B cell (primary cell): ENCODE data around the gene ITGB4. TPM values are rescaled to one million over a fixed set of nuclear protein-coding genes. Genes with fewer than 3 reads are reported as not detected.

Experiments
- ATAC-seq: fragments of 200-7000 bp; cut with Tn5 transposase; one replicate; pipeline ENCODE4 v1.10.0; 2021; ENCODE audit warnings: low read depth, mild to moderate bottlenecking, moderate number of reproducible peaks, moderate library complexity
- CTCF ChIA-PET: fragments of 350-600 bp; sonication (Branson Sonifier 250); formaldehyde crosslinking; loops from one replicate; lab custom pipeline; 2021; ENCODE audit warnings: antibody characterized with exemption, inconsistent platforms; lab: Charles Lee
- POLR2A ChIA-PET: fragments of 350-600 bp; sonication (Branson Sonifier 250); formaldehyde crosslinking; loops from one replicate; lab custom pipeline; 2021; ENCODE audit warnings: antibody characterized with exemption; lab: Charles Lee
- DNase-seq: peaks from one replicate; pipeline ENCODE4 v3.0.0; 2013
- H2AFZ ChIP-seq: 2 replicates; pipeline ENCODE4 v1.6.1; 2012; ENCODE audit warnings: mild to moderate bottlenecking, low read depth, low read length; ENCODE audit not compliant: insufficient read depth, poor library complexity, severe bottlenecking
- H3K27ac ChIP-seq, 2 donors: 1 replicate in 1 of 2; 2 replicates in 1 of 2; pipeline ENCODE4 v1.5.1; 2012 to 2013; ENCODE audit warnings: low read length in 2 of 2, mild to moderate bottlenecking in 2 of 2, moderate library complexity in 1 of 2
- H3K27me3 ChIP-seq, 4 experiments: fragments of 200-600 bp in 1 of 4; sonication (generic) in 1 of 4; replicated peaks in 1 of 4; 1 replicate in 2 of 4; 2 replicates in 2 of 4; pipeline versions ENCODE4 v1.6.1 to v1.7.0; 2013 to 2016; ENCODE audit warnings: low read length in 3 of 4, mild to moderate bottlenecking in 2 of 4, mixed read lengths in 1 of 4, moderate library complexity in 1 of 4; ENCODE audit not compliant: insufficient read depth in 4 of 4, control insufficient read depth in 3 of 4; ENCODE audit errors: control extremely low read depth in 1 of 4
- H3K36me3 ChIP-seq, 2 experiments: replicated peaks in 1 of 2; 1 replicate in 1 of 2; 2 replicates in 1 of 2; pipeline versions ENCODE4 v1.6.1 to v1.7.1; 2013; ENCODE audit warnings: low read length in 1 of 2; ENCODE audit not compliant: insufficient read depth in 2 of 2, control insufficient read depth in 1 of 2; ENCODE audit errors: control extremely low read depth in 1 of 2, extremely low read depth in 1 of 2
- H3K4me1 ChIP-seq, 2 donors: fragments of 200-600 bp in 1 of 2; sonication (generic) in 1 of 2; 1 replicate in 1 of 2; 2 replicates in 1 of 2; pipeline versions ENCODE4 v1.5.1 to v1.6.1; 2013 to 2017; ENCODE audit warnings: low read length in 2 of 2; ENCODE audit not compliant: control insufficient read depth in 2 of 2, insufficient read depth in 2 of 2
- H3K4me2 ChIP-seq: replicated peaks from 2 replicates; pipeline ENCODE3; 2012; ENCODE audit warnings: mild to moderate bottlenecking, low read depth, low read length; ENCODE audit not compliant: poor library complexity, severe bottlenecking
- H3K4me3 ChIP-seq, 5 experiments: fragments of 200-600 bp in 1 of 5; sonication (generic) in 1 of 5; 1 replicate in 3 of 5; 2 replicates in 2 of 5; pipeline versions ENCODE4 v1.5.1 to v1.7.0; 2011 to 2016; ENCODE audit warnings: low read length in 4 of 5, mild to moderate bottlenecking in 4 of 5, low read depth in 2 of 5, control low read depth in 1 of 5, moderate library complexity in 1 of 5; ENCODE audit not compliant: insufficient read depth in 1 of 5; ENCODE audit errors: control extremely low read depth in 1 of 5, extremely low read depth in 1 of 5
- H3K79me2 ChIP-seq: fragments of 200-600 bp; sonication (generic); one replicate; pipeline ENCODE4 v1.6.0; 2016; ENCODE audit warnings: low read length; ENCODE audit not compliant: control insufficient read depth, insufficient read depth
- H3K9ac ChIP-seq: fragments of 200-600 bp; sonication (generic); 2 replicates; pipeline ENCODE4 v1.6.1; 2017; ENCODE audit warnings: mild to moderate bottlenecking, low read length, moderate library complexity
- H3K9me3 ChIP-seq, 3 donors: one replicate each; pipeline versions ENCODE4 v1.6.1 to v1.7.1; 2013; ENCODE audit warnings: low read length in 2 of 3; ENCODE audit not compliant: control insufficient read depth in 2 of 3, insufficient read depth in 1 of 3; ENCODE audit errors: control extremely low read depth in 1 of 3
- H4K20me1 ChIP-seq: 2 replicates; pipeline ENCODE4 v1.6.0; 2012; ENCODE audit warnings: mild to moderate bottlenecking, low read length; ENCODE audit not compliant: insufficient read depth, control insufficient read depth, poor library complexity, severe bottlenecking
- H3K27ac Mint-ChIP-seq: one replicate; pipeline ENCODE4 v1.8.0; 2021; ENCODE audit warnings: mixed read lengths
- H3K27me3 Mint-ChIP-seq: one replicate; pipeline ENCODE4 v1.8.0; 2021; ENCODE audit warnings: mixed read lengths
- H3K4me1 Mint-ChIP-seq: one replicate; pipeline ENCODE4 v1.8.0; 2021; ENCODE audit warnings: mixed read lengths
- H3K4me3 Mint-ChIP-seq: one replicate; pipeline ENCODE4 v1.8.0; 2021; ENCODE audit warnings: mixed read lengths
- H3K9me3 Mint-ChIP-seq: one replicate; pipeline ENCODE4 v1.8.0; 2022; ENCODE audit warnings: mixed read lengths; ENCODE audit not compliant: insufficient read depth
- EZH2 ChIP-seq: IDR thresholded peaks from 2 replicates; pipeline ENCODE4 v1.6.1; 2012; ENCODE audit warnings: borderline replicate concordance, low read depth, mild to moderate bottlenecking, moderate library complexity, low read length; ENCODE audit not compliant: insufficient read depth, poor library complexity, severe bottlenecking
- WGBS: methylation state at CpG from one replicate; pipeline ENCODE4 v1.1.5; 2013; ENCODE audit warnings: missing lambda C conversion rate; ENCODE audit not compliant: insufficient coverage; 5-methylcytosine and 5-hydroxymethylcytosine counted together
- intact Hi-C: fragments of 100-400 bp; cut with micrococcal nuclease; formaldehyde crosslinking; loops from one replicate; pipeline ENCODE4 v1.10.0; 2022
- polyA plus RNA-seq: library from polyadenylated mRNA; depleted of rRNA; stranded (reverse); fragments of >200 nt; gene quantifications from 2 replicates; pipeline ENCODE4 v1.2.3, GENCODE V29; 2012
- total RNA-seq, 2 donors: library from RNA; stranded (reverse); fragments of 120-200 nt in 1 of 2; gene quantifications; 1 replicate in 1 of 2; 2 replicates in 1 of 2; pipeline versions ENCODE4 v1.2.3 to v1.2.4, GENCODE V29; 2013 to 2022
- TF ChIP-seq, protein P1 (sequence below): fragments of 200-600 bp; IDR thresholded peaks from one replicate; pipeline ENCODE4 v1.8.0; 2022; ENCODE audit warnings: antibody characterized with exemption, mild to moderate bottlenecking

Gene ITGB4
- total and polyA plus RNA-seq, 2 donors (not counting 1 experiment from before 2014, with no cell fraction given), result 0.12 to 0.81 TPM

GRCh38 chr17:75731716-75732498 lies 10.6 kb downstream of the ITGB4 start:
- Histone ChIP-seq H3K9me3 (no peaks in the 10 kb centered on the region), H3K27ac (no peak overlapping the region), H3K4me3 (no peak overlapping the region), H3K9ac (no peak overlapping the region), H3K79me2 (no peaks in the 10 kb centered on the region), H3K4me1 (peaks cover 4 to 5% of the 10 kb centered on the region in 2 donors), H4K20me1 (no peaks in the 10 kb centered on the region), H3K27me3 (peaks cover 0 to 2% (median 0%) of the 10 kb centered on the region in 4 experiments), H3K4me2 (no peak overlapping the region), H3K36me3 (no peaks in the 10 kb centered on the region), H2AFZ (no peak overlapping the region)
- POLR2A ChIA-PET, result no interaction called here
- WGBS, result 95% methylated on average over 28 of the region's 31 CpGs
- Mint-ChIP-seq H3K27me3 (no peaks in the 10 kb centered on the region), H3K4me3 (no peak overlapping the region), H3K9me3 (no peaks in the 10 kb centered on the region), H3K27ac (no peak overlapping the region), H3K4me1 (peaks cover 4% of the 10 kb centered on the region)
- CTCF ChIA-PET, result interaction anchor here (0.5 to 1.4 kb wide), 3 partner anchors 18 to 130 kb away, joined by 3 read pairs; no protein-coding TSS in a partner anchor
- ATAC-seq (no peak), DNase-seq (no peak)
- no peak for TF ChIP-seq EZH2
- TF ChIP-seq, protein P1, sequence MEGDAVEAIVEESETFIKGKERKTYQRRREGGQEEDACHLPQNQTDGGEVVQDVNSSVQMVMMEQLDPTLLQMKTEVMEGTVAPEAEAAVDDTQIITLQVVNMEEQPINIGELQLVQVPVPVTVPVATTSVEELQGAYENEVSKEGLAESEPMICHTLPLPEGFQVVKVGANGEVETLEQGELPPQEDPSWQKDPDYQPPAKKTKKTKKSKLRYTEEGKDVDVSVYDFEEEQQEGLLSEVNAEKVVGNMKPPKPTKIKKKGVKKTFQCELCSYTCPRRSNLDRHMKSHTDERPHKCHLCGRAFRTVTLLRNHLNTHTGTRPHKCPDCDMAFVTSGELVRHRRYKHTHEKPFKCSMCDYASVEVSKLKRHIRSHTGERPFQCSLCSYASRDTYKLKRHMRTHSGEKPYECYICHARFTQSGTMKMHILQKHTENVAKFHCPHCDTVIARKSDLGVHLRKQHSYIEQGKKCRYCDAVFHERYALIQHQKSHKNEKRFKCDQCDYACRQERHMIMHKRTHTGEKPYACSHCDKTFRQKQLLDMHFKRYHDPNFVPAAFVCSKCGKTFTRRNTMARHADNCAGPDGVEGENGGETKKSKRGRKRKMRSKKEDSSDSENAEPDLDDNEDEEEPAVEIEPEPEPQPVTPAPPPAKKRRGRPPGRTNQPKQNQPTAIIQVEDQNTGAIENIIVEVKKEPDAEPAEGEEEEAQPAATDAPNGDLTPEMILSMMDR, result no peak
- intact Hi-C loops, result no loop called here

DNA sequence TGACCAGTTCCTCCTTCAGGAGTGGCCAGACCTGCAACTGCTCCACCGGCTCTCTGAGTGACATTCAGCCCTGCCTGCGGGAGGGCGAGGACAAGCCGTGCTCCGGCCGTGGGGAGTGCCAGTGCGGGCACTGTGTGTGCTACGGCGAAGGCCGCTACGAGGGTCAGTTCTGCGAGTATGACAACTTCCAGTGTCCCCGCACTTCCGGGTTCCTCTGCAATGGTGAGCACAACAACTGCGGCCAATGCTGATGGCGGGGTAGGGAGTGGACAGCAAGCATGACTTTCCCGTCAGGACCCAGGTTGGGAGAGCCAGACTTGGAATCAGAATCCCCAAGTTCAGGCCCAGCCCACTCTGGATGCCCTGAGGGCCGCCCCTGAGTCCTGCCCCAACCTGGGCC lies 12.2 kb downstream of the ITGB4 start:
- POLR2A ChIA-PET, result interaction anchor here (0.7 kb wide), 1 partner anchor 913 kb away, joined by 6 read pairs; no protein-coding TSS in a partner anchor
- no peak overlapping the region for H2AFZ ChIP-seq
- ATAC-seq, result no peak

More for the DNA sequence above, 12.2 kb downstream of the ITGB4 start:
- H3K4me1 Mint-ChIP-seq, result peaks cover 4% of the 10 kb centered on the region
- peaks cover 0 to 4% (median 0%) of the 10 kb centered on the region in 4 experiments for H3K27me3 ChIP-seq
- H3K9me3 Mint-ChIP-seq, result no peaks in the 10 kb centered on the region
- no peak for TF ChIP-seq EZH2
- TF ChIP-seq, protein P1, result no peak
- H3K4me1 ChIP-seq, result peaks cover 4 to 10% of the 10 kb centered on the region in 2 donors
- 98% methylated on average over 18 of the region's 18 CpGs for WGBS
- no peak overlapping the region for H3K4me3 ChIP-seq
- H3K27me3 Mint-ChIP-seq, result no peaks in the 10 kb centered on the region
- CTCF ChIA-PET, result no interaction called here
- no peak overlapping the region for H3K9ac ChIP-seq
- H3K27ac ChIP-seq, result no peak overlapping the region
- no peak overlapping the region for H3K4me3 Mint-ChIP-seq
- no peaks in the 10 kb centered on the region for H4K20me1 ChIP-seq
- H3K4me2 ChIP-seq, result no peak overlapping the region
- no peaks in the 10 kb centered on the region for H3K36me3 ChIP-seq
- H3K27ac Mint-ChIP-seq, result no peak overlapping the region
- intact Hi-C loops, result no loop called here
- no peak for DNase-seq
- no peaks in the 10 kb centered on the region for H3K79me2 ChIP-seq
- H3K9me3 ChIP-seq, result no peaks in the 10 kb centered on the region
